Measurements from ENCODE around the gene ERH.

Gene ERH

GRCh38 chr14:69355154-69355597 is 42.9 kb downstream of the ERH start:
- no peak for DNase-seq

- DNase-seq, result peak; percentile 12
Observed at GRCh38 chr14:69354383-69355153, 43.5 kb downstream of the ERH start.

GRCh38 chr14:69353168-69353567 is 44.9 kb downstream of the ERH start:
- DNase-seq, result no peak

DNA sequence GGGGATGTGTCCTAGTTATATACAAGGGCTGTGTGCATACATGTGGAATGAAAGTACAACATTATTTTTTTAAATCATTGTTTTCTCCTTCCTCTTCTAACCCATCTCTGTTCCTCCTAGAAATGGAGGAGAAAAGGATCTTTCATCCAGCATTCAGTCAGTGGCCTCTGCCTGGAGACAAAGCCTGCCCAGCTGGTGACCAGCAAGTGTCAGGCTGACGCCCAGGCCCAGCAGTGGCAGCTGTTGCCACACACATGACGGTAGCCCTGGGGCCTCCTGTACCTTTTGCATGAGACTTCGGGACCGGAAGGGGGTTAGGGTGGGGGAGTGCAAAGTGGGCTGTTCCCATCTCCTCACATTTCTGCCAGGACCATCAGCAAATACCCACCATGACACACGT is 46.2 kb downstream of the ERH start:
- DNase-seq, result no peak

DNA sequence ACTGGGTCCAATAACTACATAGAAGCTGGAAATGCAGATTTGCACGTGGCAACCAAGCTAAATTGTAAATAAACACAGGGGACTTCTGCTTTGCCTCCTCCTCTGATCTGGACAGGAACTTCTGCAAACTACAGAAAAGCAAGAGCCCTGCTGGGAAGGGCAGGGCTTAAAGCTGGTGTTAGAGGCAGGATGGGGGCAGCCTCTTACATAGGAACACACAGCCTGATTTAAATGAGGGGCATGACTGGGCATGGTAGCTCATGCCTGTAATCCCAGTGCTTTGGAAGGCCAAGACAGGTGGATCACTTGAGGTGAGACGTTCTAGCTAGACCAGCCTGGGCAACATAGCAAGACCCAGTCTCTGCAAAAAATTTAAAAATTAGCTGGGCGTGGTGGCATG is 46.7 kb downstream of the ERH start:
- no peak for DNase-seq

DNA sequence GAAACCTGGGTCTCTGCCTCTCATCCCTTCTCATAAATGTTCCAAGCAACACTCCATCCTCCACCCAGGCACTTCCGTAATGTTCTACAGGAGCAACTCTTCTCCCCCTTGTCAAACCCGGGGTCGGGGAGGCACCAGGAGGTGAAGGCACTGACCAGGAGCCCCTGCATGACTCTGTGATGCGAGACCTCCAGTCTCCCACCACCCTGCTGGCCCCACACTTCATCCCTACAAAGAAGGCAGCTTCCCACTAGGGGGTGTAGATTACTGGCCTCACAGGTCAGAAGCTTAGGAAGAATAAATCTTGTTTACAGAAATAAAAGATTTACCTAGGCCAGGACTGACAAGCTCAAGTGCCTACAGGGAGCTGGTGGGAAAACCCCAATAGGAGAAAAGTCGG is 47.2 kb downstream of the ERH start:
- DNase-seq, result no peak

DNA sequence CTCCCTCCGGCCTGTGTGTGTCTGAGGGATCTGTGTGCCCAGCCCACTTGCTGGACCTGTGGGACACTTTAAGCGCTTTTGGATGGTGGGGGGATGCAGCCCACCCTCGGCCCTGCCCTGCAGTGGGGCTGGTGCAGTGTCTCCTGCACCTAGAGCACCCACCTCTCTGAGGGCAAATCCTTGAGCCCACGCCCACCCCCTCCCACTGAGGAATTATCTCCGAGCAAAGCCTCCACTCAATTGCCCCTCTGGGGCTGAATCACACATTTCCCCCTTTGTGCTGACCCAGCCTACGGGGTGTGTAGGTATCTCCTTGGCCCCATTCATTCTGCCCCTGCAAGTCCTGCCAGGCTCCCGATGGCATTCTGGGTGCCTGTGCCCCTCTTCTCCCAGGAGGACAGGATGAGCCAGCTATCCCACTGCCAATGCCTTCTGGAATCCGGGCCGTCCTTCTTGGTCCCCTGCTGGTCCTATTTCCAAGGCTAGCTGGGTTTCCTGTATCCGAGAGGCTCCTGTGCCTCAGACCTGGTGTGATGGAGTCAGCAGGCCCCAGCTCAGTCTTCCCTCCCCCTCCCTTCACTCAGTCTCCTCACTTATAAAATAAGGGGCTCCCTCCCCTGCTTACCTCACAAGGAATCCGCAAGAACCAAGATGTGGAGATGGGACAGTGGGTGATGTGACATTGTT is 48.9 kb downstream of the ERH start:
- DNase-seq, result no peak

GRCh38 chr14:69346710-69347109 is 51.4 kb downstream of the ERH start:
- DNase-seq, result no peak

DNA sequence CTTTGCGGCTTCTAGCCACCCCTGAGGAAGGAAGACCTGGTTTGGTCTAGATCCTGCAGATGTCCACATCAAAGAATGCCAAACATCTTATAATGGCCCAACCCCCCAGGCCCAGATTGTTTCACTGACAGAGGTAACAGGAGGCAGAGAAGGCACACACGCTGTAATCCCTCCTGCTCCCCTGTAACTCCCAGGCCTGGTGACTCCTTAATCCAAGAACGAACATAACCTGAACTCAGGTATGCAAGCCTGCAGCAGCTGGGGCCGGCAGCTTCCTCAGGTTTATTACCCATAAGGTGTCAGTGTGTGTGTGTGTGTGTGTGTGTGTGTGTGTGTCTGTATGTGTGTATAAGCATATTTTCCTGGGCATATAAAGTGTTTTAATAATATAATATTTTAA is 52.7 kb downstream of the ERH start:
- DNase-seq, result no peak

- DNase-seq, result no peak
Observed at GRCh38 chr14:69344171-69344570, 53.9 kb downstream of the ERH start.

- DNase-seq, result no peak
Observed at GRCh38 chr14:69342928-69343525, 55.1 kb downstream of the ERH start.

- no peak for DNase-seq
Observed at GRCh38 chr14:69339426-69339825, 58.7 kb downstream of the ERH start.

DNA sequence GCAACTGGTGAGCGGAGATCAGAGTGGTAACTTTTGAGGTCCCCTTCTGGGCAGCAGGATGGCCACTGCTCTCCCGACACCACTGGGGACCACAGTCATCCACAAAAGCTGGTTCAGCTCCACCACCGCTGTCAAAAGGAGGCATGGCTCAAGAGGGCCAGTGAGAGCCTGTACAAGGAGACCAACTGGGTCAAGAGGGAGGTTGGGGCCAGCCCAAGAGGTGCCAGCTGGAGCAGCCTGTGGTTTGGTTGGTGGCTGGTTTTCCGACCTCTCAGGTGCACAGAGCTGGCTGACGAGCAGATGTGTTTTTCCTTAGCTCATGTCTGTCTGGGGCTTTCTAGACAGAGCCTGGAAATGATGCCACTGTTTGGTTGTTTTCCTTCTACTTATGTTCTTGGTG is 60.1 kb downstream of the ERH start:
- no peak for DNase-seq

- DNase-seq, result no peak
Observed at GRCh38 chr14:69335371-69335771, 62.7 kb downstream of the ERH start.

DNA sequence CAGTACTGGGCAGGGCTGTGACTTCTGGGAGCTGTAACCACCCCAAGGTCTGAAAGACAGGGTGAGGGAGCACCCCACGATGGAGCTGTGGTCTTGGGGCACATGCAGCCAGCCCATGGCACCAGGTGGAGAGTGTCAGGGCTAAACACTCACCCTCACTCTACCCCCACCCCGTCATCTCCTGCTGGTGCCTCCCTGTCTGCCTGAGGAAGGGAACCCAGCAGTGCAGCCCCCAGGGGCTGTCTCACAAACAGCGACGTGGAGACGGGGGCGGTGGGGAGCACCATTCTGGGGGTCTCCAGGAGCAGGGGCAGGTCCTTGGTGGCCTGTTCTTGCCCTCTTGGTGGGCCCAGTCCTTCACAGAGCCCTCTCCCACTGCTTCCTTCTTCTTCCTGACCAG is 63.5 kb downstream of the ERH start:
- DNase-seq, result no peak

GRCh38 chr14:69333791-69334337 is 64.2 kb downstream of the ERH start:
- no peak for DNase-seq

GRCh38 chr14:69332782-69333395 is 65.2 kb downstream of the ERH start:
- no peak for DNase-seq

GRCh38 chr14:69331206-69331605 is 66.9 kb downstream of the ERH start:
- no peak for DNase-seq

Measured in NCI-H2171 (cell line).